Activated CD4-positive, CD25-positive, alpha-beta regulatory T cell (primary cell): ENCODE measurements around the gene COL25A1.
"Not testable (repeated sequence)": the region's sequence is repeated elsewhere in the genome, so short reads cannot be mapped to it uniquely, and the experiment has no call there.

Experiments used
- DNase-seq, 4 experiments: peaks; one replicate each; lab custom pipeline; 2025; lab: John Stamatoyannopoulos, UW

COL25A1 gene

GRCh38 chr4:109166586-109166985, 135.9 kb downstream of the COL25A1 start:
- DNase-seq: no peak

GRCh38 chr4:109166126-109166525, 136.3 kb downstream of the COL25A1 start:
- no peak for DNase-seq

GRCh38 chr4:109164011-109164410, 138.4 kb downstream of the COL25A1 start:
- no peak for DNase-seq

GRCh38 chr4:109163493-109163892, 139.0 kb downstream of the COL25A1 start:
- DNase-seq: no peak

GRCh38 chr4:109162759-109163158, 139.7 kb downstream of the COL25A1 start:
- no peak for DNase-seq

GRCh38 chr4:109160494-109160893, 142.0 kb downstream of the COL25A1 start:
- DNase-seq: no peak

- DNase-seq: no peak
Observed at GRCh38 chr4:109157696-109158095, 144.8 kb downstream of the COL25A1 start.

GRCh38 chr4:109157205-109157604, 145.3 kb downstream of the COL25A1 start:
- no peak for DNase-seq

GRCh38 chr4:109156356-109156755, 146.1 kb downstream of the COL25A1 start:
- DNase-seq: no peak

- no peak for DNase-seq
Observed at GRCh38 chr4:109155682-109156283, 146.7 kb downstream of the COL25A1 start.

- DNase-seq: no peak
Observed at GRCh38 chr4:109155084-109155483, 147.4 kb downstream of the COL25A1 start.

GRCh38 chr4:109154424-109154823, 148.0 kb downstream of the COL25A1 start:
- DNase-seq: no peak

GRCh38 chr4:109149836-109150235, 152.6 kb downstream of the COL25A1 start:
- DNase-seq: no peak

GRCh38 chr4:109148577-109149075, 153.8 kb downstream of the COL25A1 start:
- DNase-seq: no peak

- no peak for DNase-seq
Observed at GRCh38 chr4:109147135-109147534, 155.3 kb downstream of the COL25A1 start.

- no peak for DNase-seq
Observed at GRCh38 chr4:109146499-109146898, 156.0 kb downstream of the COL25A1 start.

- not testable (repeated sequence) for DNase-seq
Observed at GRCh38 chr4:109138125-109138524, 164.3 kb downstream of the COL25A1 start.

GRCh38 chr4:109134921-109135320, 167.5 kb downstream of the COL25A1 start:
- DNase-seq: no peak

GRCh38 chr4:109134268-109134667, 168.2 kb downstream of the COL25A1 start:
- no peak for DNase-seq

- DNase-seq: no peak
Observed at GRCh38 chr4:109131559-109131958, 170.9 kb downstream of the COL25A1 start.

- no peak for DNase-seq
Observed at GRCh38 chr4:109128589-109128988, 173.9 kb downstream of the COL25A1 start.

GRCh38 chr4:109127866-109128265, 174.6 kb downstream of the COL25A1 start:
- no peak for DNase-seq

GRCh38 chr4:109126856-109127255, 175.6 kb downstream of the COL25A1 start:
- DNase-seq: no peak

- DNase-seq: no peak
Observed at GRCh38 chr4:109125084-109125483, 177.4 kb downstream of the COL25A1 start.
